HepG2 (cell line): ENCODE results near the gene LURAP1L. TPM values are rescaled to one million over a fixed set of nuclear protein-coding genes. Genes with fewer than 3 reads are reported as not detected.

Experiments used
- ATAC-seq: fragments of 200-7000 bp; cut with Tn5 transposase; 3 replicates; pipeline ENCODE4 v1.9.1; 2020; ENCODE audit warnings: mild to moderate bottlenecking, moderate library complexity
- BruUV-seq: library from RNA; stranded (reverse); fragments of 400-500 nt; replicated peaks from 2 replicates; lab custom pipeline; 2021; lab: Mats Ljungman, UMichigan
- CTCF ChIA-PET: fragments of 300-600 bp; formaldehyde crosslinking; extraction: SDS; loops from one replicate; lab custom pipeline; 2021; ENCODE audit warnings: low total read pairs, inconsistent platforms, low intra/inter-chr PET ratio; lab: Yijun Ruan, JAX
- POLR2A ChIA-PET: fragments of 350-600 bp; sonication (Branson Sonifier 250); formaldehyde crosslinking; loops from one replicate; lab custom pipeline; 2020; ENCODE audit warnings: antibody characterized with exemption, inconsistent platforms; lab: Yijun Ruan, JAX
- DNase-seq: peaks from one replicate; pipeline ENCODE4 v3.0.0-alpha.2; 2015; ENCODE audit warnings: low spot score
- FAIRE-seq: peaks from 3 replicates; lab custom pipeline; 2011; peaks lifted over from hg19 to GRCh38; lab: Jason Lieb, UNC
- H2AFZ ChIP-seq: one replicate; pipeline ENCODE4 v1.6.1; 2011; ENCODE audit warnings: low read length, inconsistent platforms
- H3K27ac ChIP-seq: fragments of 300-600 bp; 3 replicates; pipeline ENCODE4 v1.8.0; 2011; ENCODE audit warnings: mixed run types, mild to moderate bottlenecking, mixed read lengths, low read length, inconsistent platforms; ENCODE audit not compliant: insufficient read depth; ENCODE audit errors: extremely low read length
- H3K27me3 ChIP-seq, 2 experiments: fragments of 200-600 bp in 1 of 2; 2 replicates in 1 of 2; 3 replicates in 1 of 2; pipeline versions ENCODE4 v1.6.0 to v1.8.0; 2011; ENCODE audit warnings: low read length in 2 of 2, mild to moderate bottlenecking in 2 of 2, moderate library complexity in 2 of 2, inconsistent platforms in 1 of 2; ENCODE audit not compliant: insufficient read depth in 2 of 2, control insufficient read depth in 1 of 2
- H3K36me3 ChIP-seq, 2 experiments: fragments of 200-600 bp in 1 of 2; replicated peaks in 1 of 2; 2 replicates in 1 of 2; 3 replicates in 1 of 2; pipeline versions ENCODE4 v1.5.1 to v1.8.0; 2011; ENCODE audit warnings: low read length in 2 of 2, inconsistent platforms in 1 of 2; ENCODE audit not compliant: insufficient read depth in 2 of 2, control insufficient read depth in 1 of 2
- H3K4me1 ChIP-seq: 2 replicates; pipeline ENCODE4 v1.5.1; 2012; ENCODE audit warnings: low read length, inconsistent platforms; ENCODE audit not compliant: insufficient read depth
- H3K4me2 ChIP-seq: 2 replicates; pipeline ENCODE4 v1.6.0; 2011; ENCODE audit warnings: low read depth, low read length, inconsistent platforms
- H3K4me3 ChIP-seq, 3 experiments: fragments of 200-600 bp in 1 of 3; sonication (generic), shearing (Covaris generic) in 1 of 3; replicated peaks in 1 of 3; 2 replicates each; pipeline ENCODE4 v1.5.1; 2011 to 2016; ENCODE audit warnings: low read length in 3 of 3, inconsistent platforms in 2 of 3, low read depth in 2 of 3, mild to moderate bottlenecking in 2 of 3, control low read depth in 1 of 3, mixed read lengths in 1 of 3; ENCODE audit not compliant: insufficient read depth in 1 of 3
- H3K79me2 ChIP-seq: one replicate; pipeline ENCODE4 v1.6.1; 2011; ENCODE audit warnings: low read length, inconsistent platforms; ENCODE audit not compliant: insufficient read depth
- H3K9ac ChIP-seq: 2 replicates; pipeline ENCODE4 v1.6.0; 2011; ENCODE audit warnings: mild to moderate bottlenecking, low read depth, low read length, inconsistent platforms; ENCODE audit not compliant: insufficient read depth
- H3K9me3 ChIP-seq: 2 replicates; pipeline ENCODE4 v1.5.1; 2012; ENCODE audit warnings: mild to moderate bottlenecking, low read length
- H4K20me1 ChIP-seq: 2 replicates; pipeline ENCODE4 v1.6.0; 2011; ENCODE audit warnings: inconsistent platforms, mild to moderate bottlenecking, low read length, moderate library complexity; ENCODE audit not compliant: insufficient read depth
- CCDC6 ChIP-seq: sonication (generic); formaldehyde crosslinking; IDR thresholded peaks from 2 replicates; pipeline ENCODE4 v1.8.1; 2022; ENCODE audit warnings: mild to moderate bottlenecking, missing genetic modification reagents, moderate library complexity
- GATAD2A ChIP-seq: IDR thresholded peaks from 2 replicates; pipeline ENCODE4 v1.6.1; 2016
- HDAC1 ChIP-seq: sonication (generic); formaldehyde crosslinking; IDR thresholded peaks from 2 replicates; pipeline ENCODE4 v1.5.1; 2020; ENCODE audit warnings: mild to moderate bottlenecking, missing genetic modification reagents
- KLF15 ChIP-seq: sonication (generic); formaldehyde crosslinking; IDR thresholded peaks from 2 replicates; pipeline ENCODE4 v1.8.1; 2023; ENCODE audit warnings: borderline replicate concordance, mild to moderate bottlenecking, inconsistent platforms, missing genetic modification reagents, mixed read lengths
- THYN1 ChIP-seq: sonication (generic); formaldehyde crosslinking; IDR thresholded peaks from 2 replicates; pipeline ENCODE4 v1.8.1; 2023; ENCODE audit warnings: low read depth, mild to moderate bottlenecking, moderate library complexity, missing genetic modification reagents, borderline replicate concordance
- TSC22D2 ChIP-seq: sonication (generic); formaldehyde crosslinking; IDR thresholded peaks from 2 replicates; pipeline ENCODE4 v1.5.1; 2020; ENCODE audit warnings: missing genetic modification reagents, mild to moderate bottlenecking, borderline replicate concordance
- ZBTB43 ChIP-seq: sonication (generic); formaldehyde crosslinking; conservative IDR thresholded peaks from 2 replicates; pipeline ENCODE4 v1.4.0; 2020; ENCODE audit warnings: missing genetic modification reagents
- ZNF775 ChIP-seq: sonication (generic); formaldehyde crosslinking; IDR thresholded peaks from 2 replicates; pipeline ENCODE4 v1.4.0; 2020; ENCODE audit warnings: missing genetic modification reagents, mild to moderate bottlenecking, moderate library complexity, borderline replicate concordance
- WGBS: methylation state at CpG from one replicate; pipeline ENCODE4 v1.1.6; 2017; ENCODE audit warnings: low lambda C conversion rate; 5-methylcytosine and 5-hydroxymethylcytosine counted together
- in situ Hi-C: cut with HindIII; loops from 2 replicates; pipeline ENCODE4 v1.10.0; 2017; ENCODE audit warnings: low pct_unique_long_range_greater_than_20kb; ENCODE audit not compliant: extremely low pct_ligation_motif_present
- intact Hi-C: fragments of 100-400 bp; cut with micrococcal nuclease; formaldehyde crosslinking; loops from one replicate; pipeline ENCODE4 v1.10.0; 2022; ENCODE audit not compliant: unreplicated experiment
- polyA plus RNA-seq, 8 experiments: library from polyadenylated mRNA; depleted of rRNA in 3 of 8; stranded (reverse) in 7 of 8; unstranded in 1 of 8; fragments of >200 nt; fragmentation: Illumina TruSeq in 4 of 8; extraction: Trizol in 4 of 8; gene quantifications; 2 replicates each; pipeline versions ENCODE4 v1.2.1 to v1.2.3, GENCODE V29; 2011 to 2016; ENCODE audit warnings: low read depth in 4 of 8, missing spikeins in 1 of 8, mixed read lengths in 1 of 8; ENCODE audit not compliant: insufficient read depth in 1 of 8
- total RNA-seq, 5 experiments: library from RNA; depleted of rRNA; stranded (reverse); fragments of >200 nt; fragmentation: Illumina TruSeq; extraction: Trizol; gene quantifications; 2 replicates each; pipeline ENCODE4 v1.2.3, GENCODE V29; 2016; ENCODE audit warnings: low read depth in 1 of 5

LURAP1L gene
- total and polyA plus RNA-seq, 2 of the 13 experiments (the other 11 are each of a cell fraction or from before 2014, with no cell fraction given): 6.7 to 16.6 TPM

- intact Hi-C loops: no loop called here
Measured at GRCh38 chr9:12813533-12813932, 38.7 kb downstream of the LURAP1L start.

More at GRCh38 chr9:12813533-12813932, 38.7 kb downstream of the LURAP1L start:
- TF ChIP-seq KLF15 (CRISPR knock-in tag) (no peak), ZBTB43 (CRISPR knock-in tag) (no peak), THYN1 (CRISPR knock-in tag) (no peak), GATAD2A (CRISPR knock-in tag) (no peak), ZNF775 (CRISPR knock-in tag) (no peak), TSC22D2 (CRISPR knock-in tag) (no peak), CCDC6 (no peak), HDAC1 (0 out of 2 replicates have a peak, but pooled peaks have one; percentile 8)
- TF ChIP-seq, all 625 proteins: peak for 1
- H3K36me3 ChIP-seq: no peaks in the 10 kb centered on the region
- peak overlapping the region; percentile 82 for H3K4me2 ChIP-seq
- peaks cover 13% of the 10 kb centered on the region for H3K79me2 ChIP-seq
- in situ Hi-C loops: no loop called here
- H3K9me3 ChIP-seq: no peaks in the 10 kb centered on the region
- H3K4me1 ChIP-seq: peaks cover 65% of the 10 kb centered on the region
- H3K27ac ChIP-seq: peak overlapping the region; percentile 92
- no peak overlapping the region for H2AFZ ChIP-seq
- WGBS: 76% methylated on average over 1 of the region's 1 CpG
- H4K20me1 ChIP-seq: no peaks in the 10 kb centered on the region
- POLR2A ChIA-PET: interaction anchor here (0.6 to 7.1 kb wide), 5 partner anchors 11 to 37 kb away, joined by 3 to 342 read pairs (median 10); partner anchors contain the start of gene LURAP1L
- ATAC-seq (no peak), DNase-seq (no peak), FAIRE-seq (no peak)
- peak overlapping the region; percentile 81 for H3K9ac ChIP-seq
- TSS peak; percentile 86 for BruUV-seq
- CTCF ChIA-PET: no interaction called here
- peak overlapping the region in 1 of 3 experiments; percentile 61; a peak in 1 of 6 replicates for H3K4me3 ChIP-seq
- no peaks in the 10 kb centered on the region for H3K27me3 ChIP-seq
